ENCODE data around the gene SPEF1.

Gene SPEF1

GRCh38 chr20:3784216-3784853 lies 3.1 kb upstream of the SPEF1 start:
- DNase-seq (ENCODE audit: insufficient read length, low spot score) (no peak), FAIRE-seq (no peak)
- no peak for TF ChIP-seq POLR2AphosphoS5 (IDR thresholded peaks at IDR 0.05; ENCODE audit: low read depth, low read length)
- no peak for TF ChIP-seq SPI1 (IDR thresholded peaks at IDR 0.05; ENCODE audit: low read depth, low read length)
- no peak for TF ChIP-seq POLR2A (IDR thresholded peaks at IDR 0.05; ENCODE audit: low read depth, low read length)
- TF ChIP-seq TAF1 (IDR thresholded peaks at IDR 0.05; ENCODE audit: low read depth, low read length), result no peak
- TF ChIP-seq PAX5 (IDR thresholded peaks at IDR 0.05; ENCODE audit: insufficient read depth, low read length, severe bottlenecking), result no peak

- no peak; the same call in 1 of the 2 replicates for TF ChIP-seq POLR2AphosphoS5 (IDR thresholded peaks at IDR 0.05; ENCODE audit: low read depth, low read length)
- no peak for TF ChIP-seq TAF1 (IDR thresholded peaks at IDR 0.05; ENCODE audit: low read depth, low read length)
- no peak for TF ChIP-seq POU2F2 (IDR thresholded peaks at IDR 0.05; ENCODE audit: low read depth, low read length)
- no peak for TF ChIP-seq SPI1 (IDR thresholded peaks at IDR 0.05; ENCODE audit: low read depth, low read length)
- no peak for TF ChIP-seq POLR2A (IDR thresholded peaks at IDR 0.05; ENCODE audit: low read depth, low read length)
- TF ChIP-seq PAX5 (IDR thresholded peaks at IDR 0.05; ENCODE audit: insufficient read depth, low read length, severe bottlenecking), result no peak
- no peak for DNase-seq (ENCODE audit: insufficient read length, low spot score)
- FAIRE-seq, result no peak
Observed at GRCh38 chr20:3783511-3784195, 2.4 kb upstream of the SPEF1 start.

- no peak for TF ChIP-seq TAF1 (IDR thresholded peaks at IDR 0.05; ENCODE audit: low read depth, low read length)
- no peak for TF ChIP-seq SPI1 (IDR thresholded peaks at IDR 0.05; ENCODE audit: low read depth, low read length)
- no peak for TF ChIP-seq POU2F2 (IDR thresholded peaks at IDR 0.05; ENCODE audit: low read depth, low read length)
- TF ChIP-seq PAX5 (IDR thresholded peaks at IDR 0.05; ENCODE audit: insufficient read depth, low read length, severe bottlenecking), result no peak
- TF ChIP-seq POLR2AphosphoS5 (IDR thresholded peaks at IDR 0.05; ENCODE audit: low read depth, low read length), result no peak; the same call in 1 of the 2 replicates
- no peak for TF ChIP-seq POLR2A (IDR thresholded peaks at IDR 0.05; ENCODE audit: low read depth, low read length)
- DNase-seq (ENCODE audit: insufficient read length, low spot score) (no peak), FAIRE-seq (no peak)
Observed at GRCh38 chr20:3783068-3783489, 1.8 kb upstream of the SPEF1 start.

GRCh38 chr20:3782597-3782996 lies 1.3 kb upstream of the SPEF1 start:
- TF ChIP-seq POLR2A (IDR thresholded peaks at IDR 0.05; ENCODE audit: low read depth, low read length), result no peak; the same call in 1 of the 2 replicates
- TF ChIP-seq POLR2AphosphoS5 (IDR thresholded peaks at IDR 0.05; ENCODE audit: low read depth, low read length), result no peak
- no peak for TF ChIP-seq PAX5 (IDR thresholded peaks at IDR 0.05; ENCODE audit: insufficient read depth, low read length, severe bottlenecking)
- no peak for TF ChIP-seq TAF1 (IDR thresholded peaks at IDR 0.05; ENCODE audit: low read depth, low read length)
- no peak for TF ChIP-seq SPI1 (IDR thresholded peaks at IDR 0.05; ENCODE audit: low read depth, low read length)
- TF ChIP-seq POU2F2 (IDR thresholded peaks at IDR 0.05; ENCODE audit: low read depth, low read length), result no peak

GRCh38 chr20:3778976-3779375 lies 2.3 kb downstream of the SPEF1 start:
- no peak for DNase-seq (ENCODE audit: insufficient read length, low spot score)
- no peak for FAIRE-seq
- TF ChIP-seq SPI1 (IDR thresholded peaks at IDR 0.05; ENCODE audit: low read depth, low read length), result no peak
- TF ChIP-seq POU2F2 (IDR thresholded peaks at IDR 0.05; ENCODE audit: low read depth, low read length), result no peak
- no peak for TF ChIP-seq PAX5 (IDR thresholded peaks at IDR 0.05; ENCODE audit: insufficient read depth, low read length, severe bottlenecking)
- TF ChIP-seq POLR2A (IDR thresholded peaks at IDR 0.05; ENCODE audit: low read depth, low read length), result no peak
- TF ChIP-seq TAF1 (IDR thresholded peaks at IDR 0.05; ENCODE audit: low read depth, low read length), result no peak
- TF ChIP-seq POLR2AphosphoS5 (IDR thresholded peaks at IDR 0.05; ENCODE audit: low read depth, low read length), result no peak

More at GRCh38 chr20:3782597-3782996, 1.3 kb upstream of the SPEF1 start:
- no peak for DNase-seq (ENCODE audit: insufficient read length, low spot score)
- no peak for FAIRE-seq

- TF ChIP-seq POLR2A (IDR thresholded peaks at IDR 0.05; ENCODE audit: low read depth, low read length) (no peak), PAX5 (IDR thresholded peaks at IDR 0.05; ENCODE audit: insufficient read depth, low read length, severe bottlenecking) (no peak), POLR2AphosphoS5 (IDR thresholded peaks at IDR 0.05; ENCODE audit: low read depth, low read length) (no peak), SPI1 (IDR thresholded peaks at IDR 0.05; ENCODE audit: low read depth, low read length) (no peak), TAF1 (IDR thresholded peaks at IDR 0.05; ENCODE audit: low read depth, low read length) (no peak), POU2F2 (IDR thresholded peaks at IDR 0.05; ENCODE audit: low read depth, low read length) (no peak)
- DNase-seq (ENCODE audit: insufficient read length, low spot score) (no peak), FAIRE-seq (peak; percentile 78)
Observed at GRCh38 chr20:3777716-3778629, 3.3 kb downstream of the SPEF1 start.

GRCh38 chr20:3777381-3777715 lies 3.9 kb downstream of the SPEF1 start:
- DNase-seq (ENCODE audit: insufficient read length, low spot score) (no peak), FAIRE-seq (peak; percentile 67)
- TF ChIP-seq POLR2AphosphoS5 (IDR thresholded peaks at IDR 0.05; ENCODE audit: low read depth, low read length) (no peak), SPI1 (IDR thresholded peaks at IDR 0.05; ENCODE audit: low read depth, low read length) (no peak), PAX5 (IDR thresholded peaks at IDR 0.05; ENCODE audit: insufficient read depth, low read length, severe bottlenecking) (no peak), POLR2A (IDR thresholded peaks at IDR 0.05; ENCODE audit: low read depth, low read length) (no peak), POU2F2 (IDR thresholded peaks at IDR 0.05; ENCODE audit: low read depth, low read length) (no peak), TAF1 (IDR thresholded peaks at IDR 0.05; ENCODE audit: low read depth, low read length) (no peak)

- no peak for FAIRE-seq
- TF ChIP-seq POLR2AphosphoS5 (IDR thresholded peaks at IDR 0.05; ENCODE audit: low read depth, low read length) (no peak), POLR2A (IDR thresholded peaks at IDR 0.05; ENCODE audit: low read depth, low read length) (no peak), POU2F2 (IDR thresholded peaks at IDR 0.05; ENCODE audit: low read depth, low read length) (no peak), SPI1 (IDR thresholded peaks at IDR 0.05; ENCODE audit: low read depth, low read length) (no peak), TAF1 (IDR thresholded peaks at IDR 0.05; ENCODE audit: low read depth, low read length) (no peak), PAX5 (IDR thresholded peaks at IDR 0.05; ENCODE audit: insufficient read depth, low read length, severe bottlenecking) (no peak)
- DNase-seq (ENCODE audit: insufficient read length, low spot score), result no peak
Observed at GRCh38 chr20:3775457-3776108, 5.7 kb downstream of the SPEF1 start.
